ENCODE data around the gene TTC16.

The TTC16 gene

DNA sequence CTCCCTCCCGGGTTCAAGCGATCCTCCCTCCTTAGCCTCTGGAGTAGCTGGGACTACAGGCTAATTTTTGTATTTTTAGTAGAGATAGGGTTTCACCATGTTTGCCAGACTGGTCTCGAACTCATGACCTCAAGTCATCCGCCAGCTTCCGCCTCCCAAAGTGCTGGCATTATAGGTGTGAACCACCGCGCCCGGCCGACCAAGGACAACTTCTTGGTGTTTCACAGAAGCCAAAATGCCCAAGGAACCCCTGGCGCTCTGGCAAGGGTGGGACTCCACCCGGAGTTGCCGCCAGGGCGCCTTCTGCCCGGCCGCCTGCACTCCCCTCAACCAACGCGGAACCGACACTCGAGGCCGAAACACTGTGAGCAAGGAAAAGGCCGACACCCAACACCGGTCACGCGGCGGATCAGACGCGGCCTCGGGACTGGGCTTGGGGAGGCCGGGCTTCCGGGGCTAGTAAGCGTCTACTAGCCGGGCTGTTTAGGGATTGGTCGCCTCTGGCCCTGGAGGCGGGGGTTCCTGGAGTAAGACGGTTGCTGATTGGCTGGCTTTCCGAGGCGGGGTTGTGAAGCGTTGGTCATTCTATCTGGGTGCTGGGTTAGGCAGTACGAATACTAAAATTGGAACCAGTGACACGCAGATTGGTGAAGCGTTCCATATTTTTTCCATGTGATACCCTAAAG lies 16.8 kb upstream of the TTC16 start:
- DNase-seq (ENCODE audit: low read depth) = peak; percentile 99

DNA sequence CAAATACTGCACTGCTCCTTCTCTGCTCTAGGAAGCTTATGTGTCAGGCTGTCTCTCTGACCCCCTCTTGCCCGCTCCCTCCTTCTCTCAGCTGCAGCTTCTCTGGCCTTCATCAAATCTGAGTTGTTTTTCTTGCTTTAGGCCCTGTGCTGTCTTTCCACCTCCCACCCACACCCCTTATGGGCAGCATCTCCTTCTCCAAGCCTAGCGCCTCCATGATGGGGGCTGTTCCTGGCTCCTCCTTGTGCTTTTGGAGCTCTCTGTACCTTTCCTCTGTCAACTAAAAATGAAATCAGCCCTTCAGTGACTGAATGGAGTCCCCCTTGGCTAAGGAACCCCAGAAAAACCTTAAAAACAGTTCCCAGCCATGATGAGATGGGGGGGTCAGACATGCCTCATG lies 15.7 kb upstream of the TTC16 start:
- no peak for DNase-seq (ENCODE audit: low read depth)

DNA sequence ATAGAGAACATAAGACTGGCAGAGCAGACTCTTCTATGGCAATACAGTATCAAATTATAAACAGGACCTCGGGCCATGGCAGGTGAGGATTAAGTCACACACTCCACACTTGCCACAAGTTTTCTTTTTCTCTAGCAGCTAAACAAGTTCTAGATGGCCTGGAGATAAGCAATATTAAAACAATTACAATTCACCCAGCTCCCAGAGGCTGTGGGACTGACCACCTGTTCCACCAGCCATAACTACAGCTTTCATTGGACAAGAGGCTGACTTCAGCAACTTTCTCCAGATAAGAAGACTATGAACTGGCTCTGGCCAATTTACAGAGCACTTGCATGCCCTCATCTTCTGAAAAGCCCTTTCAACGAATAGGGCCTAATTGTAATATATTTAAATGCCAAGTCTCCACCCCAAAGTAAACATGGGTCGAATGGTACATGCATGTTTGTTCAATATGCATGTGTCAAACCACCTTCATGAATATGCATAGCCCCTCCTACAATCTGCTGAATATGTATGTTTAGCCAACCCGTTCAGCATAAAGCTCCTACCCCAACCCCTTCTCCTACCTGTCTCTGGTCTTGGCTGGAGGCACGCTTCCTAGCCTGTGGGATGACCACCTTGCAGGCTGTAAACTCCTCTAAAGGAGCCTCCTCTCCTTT lies 15.2 kb upstream of the TTC16 start:
- no peak for DNase-seq (ENCODE audit: low read depth)

DNA sequence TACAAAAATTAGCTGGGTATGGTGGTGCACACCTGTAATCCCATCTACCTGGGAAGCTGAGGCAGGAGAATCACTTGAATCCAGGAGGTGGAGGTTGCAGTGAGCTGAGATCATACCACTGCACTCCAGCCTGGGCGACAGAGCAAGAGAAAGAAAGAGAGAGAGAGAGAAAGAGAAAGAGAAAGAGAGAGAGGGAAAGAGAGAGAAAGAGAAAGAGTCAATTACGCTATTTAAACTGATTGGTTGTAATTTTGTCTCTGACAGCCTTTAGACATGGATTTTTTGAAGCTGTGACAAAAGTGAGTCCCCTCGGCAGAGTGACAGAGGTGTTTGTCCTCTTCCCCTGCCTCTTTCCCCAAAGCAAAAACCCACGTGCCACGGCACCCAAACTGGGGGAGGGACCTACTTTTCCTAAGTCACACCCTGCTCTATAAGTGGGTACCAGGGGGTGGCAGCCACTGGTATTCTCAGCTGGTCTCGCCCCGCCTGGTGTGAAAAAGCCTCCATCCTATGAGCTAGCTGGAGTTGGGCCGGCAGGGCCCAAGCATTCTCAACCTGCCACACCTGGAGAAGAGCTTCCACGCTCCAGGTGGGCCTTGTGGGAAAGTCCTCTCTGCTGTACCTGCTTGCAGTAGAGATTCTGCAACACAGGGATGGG lies 12.5 kb upstream of the TTC16 start:
- DNase-seq (ENCODE audit: low read depth) = no peak

DNA sequence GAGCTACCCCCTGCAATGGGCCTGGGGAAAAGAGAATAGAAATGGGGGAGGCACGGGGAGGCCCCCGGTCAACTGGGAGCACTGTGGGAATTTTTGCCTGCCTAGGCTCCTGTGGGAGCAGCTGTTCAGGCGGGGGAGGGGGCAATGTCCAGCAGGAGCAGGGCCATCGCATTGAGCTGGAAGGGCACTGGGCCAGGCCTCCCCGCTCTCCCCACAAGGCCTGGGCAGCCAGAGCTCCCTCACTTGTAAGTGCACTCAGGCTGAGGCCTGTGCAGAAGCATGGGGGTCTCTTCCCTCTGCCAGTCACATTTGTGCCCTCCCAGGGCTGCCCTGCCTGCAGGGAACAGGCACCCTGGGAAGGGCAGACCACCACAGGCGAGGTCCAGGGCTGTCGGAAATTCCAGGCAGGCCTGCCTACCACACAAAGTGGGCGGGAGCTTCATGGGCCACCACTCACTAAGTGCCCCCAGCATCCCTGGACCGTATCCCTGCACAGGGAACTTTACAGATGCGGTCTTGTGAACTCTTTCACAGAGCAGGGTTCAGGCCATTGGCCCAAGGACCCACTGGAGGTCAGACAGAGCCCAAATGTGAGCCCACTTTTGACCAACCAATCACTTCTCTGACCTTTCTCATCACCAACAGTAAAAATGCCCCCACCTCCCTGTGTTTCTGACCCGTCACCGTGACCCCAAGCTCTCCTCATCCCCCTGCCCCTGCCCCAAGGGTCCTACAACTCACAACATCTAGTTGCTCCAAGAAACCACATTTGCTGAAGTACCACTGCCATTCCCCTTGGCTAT lies 10.1 kb upstream of the TTC16 start:
- no peak for DNase-seq (ENCODE audit: low read depth)

DNA sequence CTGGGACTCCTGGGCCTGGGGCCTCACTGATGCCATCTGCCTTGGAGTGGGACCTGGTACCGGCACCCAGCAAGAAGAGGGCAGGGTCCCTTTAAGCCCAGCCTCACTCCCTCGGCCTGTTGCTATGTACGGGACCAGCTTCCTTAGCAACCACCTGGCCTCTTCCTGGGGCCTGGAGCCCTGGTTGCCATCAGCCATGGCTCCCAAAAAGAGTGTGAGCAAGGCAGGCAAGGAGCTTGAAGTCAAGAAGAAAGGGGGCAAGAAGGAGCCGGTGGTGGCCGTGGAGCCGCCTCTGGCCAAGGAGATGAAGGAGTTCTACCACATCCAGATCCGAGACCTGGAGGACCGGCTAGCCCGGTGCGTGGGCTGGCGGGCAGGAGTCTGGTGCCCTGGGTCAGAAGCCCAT lies 9.0 kb upstream of the TTC16 start, which contains the start of gene CFAP157:
CFAP157 (plus strand) TSS at position 153 of the 406 bp plus-strand sequence; CDS start at position 197, 44 bp downstream.
- no peak for DNase-seq (ENCODE audit: low read depth)

DNA sequence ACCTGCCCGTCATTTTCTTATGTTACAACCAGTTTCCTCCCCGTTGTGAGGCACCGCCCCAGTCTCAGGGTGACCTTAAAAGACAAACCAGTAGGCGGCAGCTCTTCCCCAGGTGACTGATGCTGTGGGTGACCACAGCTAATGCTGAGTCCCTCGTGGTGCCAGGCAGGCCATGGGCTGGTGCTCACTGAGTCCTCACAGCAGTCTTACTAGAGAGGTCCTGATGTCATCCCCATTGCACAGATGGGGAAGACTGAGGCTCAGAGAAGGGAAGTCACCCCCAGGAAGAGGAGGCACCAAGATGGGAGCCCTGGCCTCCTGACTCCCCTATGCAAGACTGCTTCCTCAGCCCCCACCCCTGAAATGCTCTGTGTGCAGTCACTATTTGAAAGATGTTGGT lies 8.1 kb upstream of the TTC16 start:
- no peak for DNase-seq (ENCODE audit: low read depth)

DNA sequence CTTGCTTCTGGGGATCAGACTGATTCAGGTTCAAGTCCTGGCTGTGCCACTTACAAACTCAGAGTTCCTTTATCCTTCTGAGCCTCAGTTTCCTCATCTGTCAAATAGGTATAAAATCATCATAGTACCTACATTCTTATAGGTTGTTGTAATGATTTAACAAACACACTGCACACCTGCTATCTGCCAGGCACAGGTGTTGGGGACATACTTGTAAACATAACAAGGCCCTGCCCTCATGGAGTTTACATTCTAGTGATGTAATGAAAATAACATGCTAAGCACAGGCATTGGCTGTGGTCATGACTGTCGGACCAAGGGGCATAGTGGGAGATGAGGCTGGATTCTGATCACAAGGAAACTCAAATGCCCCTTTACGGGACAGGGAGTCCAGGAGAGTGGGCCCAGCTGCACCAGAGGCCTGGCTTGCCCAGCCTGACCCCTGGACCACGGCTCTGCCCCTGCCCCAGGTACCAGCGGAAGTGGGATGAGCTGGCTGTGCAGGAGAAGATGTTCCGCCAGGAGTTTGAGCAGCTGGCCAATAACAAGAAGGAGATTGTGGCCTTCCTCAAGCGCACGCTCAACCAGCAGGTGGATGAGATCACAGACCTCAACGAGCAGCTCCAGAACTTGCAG lies 6.8 kb upstream of the TTC16 start:
- DNase-seq (ENCODE audit: low read depth) = no peak

DNA sequence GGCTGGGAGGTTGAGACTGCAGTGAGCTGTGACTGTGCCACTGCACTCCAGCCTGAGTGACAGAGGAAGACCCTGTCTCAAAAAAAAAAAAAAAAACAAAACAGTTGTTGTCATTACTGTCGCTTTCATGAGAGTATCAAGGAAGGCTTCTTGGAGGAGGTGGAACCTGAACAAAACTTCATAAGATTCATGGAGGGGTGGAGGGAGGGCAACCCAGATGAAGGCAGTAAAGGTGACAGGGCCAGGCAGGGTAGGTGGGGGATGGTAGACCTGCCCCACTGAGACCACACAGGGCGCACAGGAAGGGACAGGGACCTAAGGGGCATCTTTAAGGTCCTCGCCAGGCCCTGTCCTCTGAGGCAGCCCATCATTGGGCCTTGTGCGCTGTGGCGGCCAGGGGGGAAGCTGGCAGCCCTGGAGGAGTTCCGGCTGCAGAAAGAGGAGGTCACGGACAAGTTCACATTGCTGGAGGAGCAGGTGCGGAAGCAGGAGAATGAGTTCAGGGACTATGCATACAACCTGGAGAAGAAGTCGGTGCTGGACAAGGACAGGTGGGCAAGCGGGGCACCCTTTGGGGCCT lies 5.6 kb upstream of the TTC16 start:
- no peak for DNase-seq (ENCODE audit: low read depth)

DNA sequence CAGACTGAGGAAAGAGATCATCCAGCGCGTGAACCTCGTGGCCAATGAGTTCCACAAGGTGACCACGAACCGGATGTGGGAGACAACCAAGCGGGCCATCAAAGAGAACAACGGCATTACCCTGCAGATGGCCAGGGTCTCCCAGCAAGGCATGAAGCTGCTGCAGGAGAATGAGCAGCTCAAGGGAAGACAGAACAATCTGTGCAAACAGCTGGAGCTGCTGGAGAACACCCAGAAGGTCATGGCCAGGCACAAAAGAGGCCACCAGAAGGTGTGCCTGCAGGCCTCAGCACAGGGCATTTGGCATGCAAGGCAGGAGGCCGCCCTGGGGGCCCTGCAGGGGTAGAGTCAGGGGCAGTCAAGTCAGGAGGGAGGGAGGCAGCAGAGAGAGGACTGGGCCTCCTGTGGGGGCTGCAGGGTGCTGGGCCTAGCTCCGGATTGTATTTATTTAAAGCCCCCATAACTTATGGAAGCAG lies 4.6 kb upstream of the TTC16 start:
- DNase-seq (ENCODE audit: low read depth) = no peak

DNA sequence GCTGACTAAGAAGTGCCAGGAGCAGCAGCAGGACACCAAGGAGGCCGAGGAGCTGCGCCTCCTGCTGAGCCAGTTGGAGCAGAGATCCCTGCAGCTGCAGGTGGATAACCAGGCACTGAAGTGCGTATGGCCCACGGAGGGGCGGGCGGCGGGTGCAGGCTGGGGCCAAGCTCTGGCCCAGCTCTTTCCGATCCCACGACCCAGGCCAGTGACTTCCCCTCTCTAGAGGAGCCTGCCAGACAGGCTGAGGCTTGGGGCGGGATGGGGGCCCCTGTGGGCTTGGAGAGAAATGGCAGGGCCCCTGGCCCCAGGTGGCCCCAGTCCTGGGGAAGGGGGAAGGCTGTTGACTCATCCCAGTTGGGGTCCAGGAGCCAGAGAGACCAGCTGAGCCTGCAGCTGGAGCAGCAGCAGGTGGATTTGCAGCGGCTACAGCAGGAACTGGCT lies 4.0 kb upstream of the TTC16 start:
- no peak for DNase-seq (ENCODE audit: low read depth)

DNA sequence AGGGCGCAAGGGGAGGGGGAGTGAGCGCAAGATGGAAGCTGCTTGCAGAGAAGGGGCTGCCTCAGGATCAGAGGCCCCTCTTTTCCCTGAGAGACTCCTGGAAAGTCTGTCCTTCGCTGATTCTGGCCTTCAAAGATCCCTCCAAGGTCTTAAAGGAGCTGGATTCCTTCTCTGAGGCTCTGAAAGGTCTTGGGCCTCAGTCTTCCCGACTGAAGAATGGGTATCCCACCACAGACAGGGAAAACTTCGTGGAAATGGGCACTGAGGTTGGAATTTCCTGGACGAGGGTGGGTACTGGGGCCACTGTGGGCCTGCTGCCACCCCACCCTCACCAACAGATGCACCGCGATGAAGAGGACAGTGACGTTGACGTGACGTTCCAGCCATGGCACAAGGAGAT lies 3.5 kb upstream of the TTC16 start:
- no peak for DNase-seq (ENCODE audit: low read depth)

DNA sequence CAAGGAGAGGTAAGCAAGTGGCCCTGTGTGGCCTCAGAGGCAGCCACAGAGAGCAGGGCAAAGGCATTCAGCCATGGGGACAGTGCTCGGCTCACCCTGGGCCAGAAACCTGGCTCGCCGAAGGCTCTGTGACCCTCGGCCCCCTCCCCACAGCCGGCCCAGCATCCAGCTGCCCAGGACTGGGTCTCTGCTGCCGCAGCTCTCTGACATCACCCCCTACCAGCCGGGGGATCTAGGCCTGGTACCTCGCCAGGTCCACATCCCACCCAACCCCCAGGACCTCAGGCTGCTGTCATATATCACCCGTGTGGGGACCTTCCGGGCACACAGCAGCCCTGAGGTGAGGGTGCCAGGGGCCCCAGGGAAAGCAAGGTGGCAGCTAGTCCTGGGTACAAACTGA lies 3.0 kb upstream of the TTC16 start:
- no peak for DNase-seq (ENCODE audit: low read depth)

DNA sequence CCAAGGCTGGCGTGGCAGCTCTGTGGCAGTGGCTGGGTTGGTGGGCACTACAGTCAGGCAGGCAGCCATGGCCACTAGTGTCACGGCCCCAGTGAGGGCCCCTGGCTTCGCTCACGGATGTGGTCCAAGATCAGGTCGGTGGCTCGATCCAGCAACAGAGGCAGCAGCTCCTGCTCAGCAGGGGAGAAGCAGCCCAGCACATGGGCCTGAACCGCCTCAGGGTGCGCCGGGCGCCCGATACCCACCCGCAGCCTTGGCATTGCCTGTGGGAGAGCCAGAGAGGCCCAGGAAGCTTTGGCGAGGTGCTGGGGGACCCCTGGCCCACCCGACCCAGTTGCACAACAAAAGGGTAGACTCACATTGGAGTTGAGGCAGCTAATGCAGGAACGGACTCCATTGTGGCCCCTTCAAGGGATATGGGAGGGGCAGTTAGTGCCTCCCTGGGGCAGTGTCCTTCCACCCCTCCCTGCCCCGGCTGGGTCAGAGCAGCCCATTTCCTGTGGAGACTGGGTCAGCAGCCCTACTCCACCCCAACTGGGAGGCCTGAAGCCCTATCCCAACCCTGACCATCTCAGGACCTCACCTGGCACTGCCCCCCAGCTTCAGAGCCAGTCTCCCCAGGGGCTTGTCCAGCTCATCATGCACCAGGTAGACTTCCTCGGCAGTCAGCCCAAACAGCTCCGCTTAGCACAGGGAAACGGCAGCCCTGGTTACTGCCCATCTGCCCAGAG lies 1.7 kb upstream of the TTC16 start:
- DNase-seq (ENCODE audit: low read depth) = no peak

DNA sequence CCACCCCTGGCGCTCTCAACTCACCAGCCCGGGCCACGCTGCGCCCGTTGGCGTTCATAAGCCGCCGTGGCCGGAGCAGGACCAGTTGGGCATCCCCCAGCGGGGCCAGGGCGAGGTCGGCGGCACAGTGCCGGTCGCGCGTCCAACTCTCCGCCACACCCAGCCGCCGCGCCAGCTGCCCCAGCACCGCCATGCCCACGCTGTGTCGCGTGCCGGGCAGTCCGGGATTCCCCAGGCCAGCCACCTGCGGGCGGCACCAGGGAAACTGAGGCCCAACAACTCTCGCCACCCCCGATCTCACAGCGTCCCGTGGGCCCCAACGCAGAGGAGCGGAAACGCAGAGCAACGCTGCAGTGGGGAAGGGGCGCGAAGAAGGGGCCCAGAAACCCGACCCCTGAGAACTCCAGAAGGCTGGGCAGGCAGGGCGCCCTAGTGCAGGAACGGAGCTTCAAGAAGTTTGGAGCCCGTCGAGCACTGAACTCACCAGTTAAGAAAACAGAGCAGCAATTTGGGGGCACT lies 869 bp upstream of the TTC16 start:
- no peak for DNase-seq (ENCODE audit: low read depth)

DNA sequence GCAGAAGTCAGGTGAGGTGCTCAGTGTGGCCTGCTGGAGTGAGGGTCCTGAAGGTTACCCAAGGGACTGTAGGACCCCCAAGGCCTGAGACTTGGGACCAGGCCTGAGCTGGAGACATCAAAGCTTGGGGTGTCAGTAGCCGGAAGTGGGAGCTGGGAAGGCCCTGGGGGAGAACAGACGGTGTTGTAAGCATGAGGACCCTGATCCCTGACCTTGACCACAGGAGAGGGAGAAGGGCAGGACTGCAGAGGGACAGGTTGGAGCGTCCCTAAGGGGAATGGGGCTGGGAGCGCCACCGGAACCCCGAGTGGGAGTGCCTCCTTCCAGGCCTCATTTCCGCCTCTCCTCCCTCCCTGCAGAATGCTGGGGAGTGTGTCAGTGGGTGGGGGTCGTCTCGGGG lies 533 bp downstream of the TTC16 start:
- no peak for DNase-seq (ENCODE audit: low read depth)

DNA sequence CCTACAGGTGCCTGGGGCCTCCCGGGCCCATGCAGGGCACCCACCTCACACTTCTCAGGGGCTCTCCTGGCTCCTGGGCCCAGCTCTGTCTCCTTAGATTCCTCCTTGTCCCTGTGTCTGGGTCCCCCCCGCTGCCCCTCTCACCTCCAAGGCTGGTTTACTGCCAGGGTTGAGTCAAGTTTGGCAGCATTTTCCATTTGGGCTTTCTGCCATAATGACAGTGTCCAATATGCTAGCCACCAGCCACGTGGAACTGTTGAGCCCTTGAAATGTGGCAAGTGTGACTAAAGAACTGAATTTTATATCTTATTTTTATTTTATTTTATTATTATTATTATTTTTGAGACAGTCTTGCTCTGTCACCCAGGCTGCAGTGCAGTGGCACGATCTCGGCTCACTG lies 1.9 kb downstream of the TTC16 start:
- no peak for DNase-seq (ENCODE audit: low read depth)

DNA sequence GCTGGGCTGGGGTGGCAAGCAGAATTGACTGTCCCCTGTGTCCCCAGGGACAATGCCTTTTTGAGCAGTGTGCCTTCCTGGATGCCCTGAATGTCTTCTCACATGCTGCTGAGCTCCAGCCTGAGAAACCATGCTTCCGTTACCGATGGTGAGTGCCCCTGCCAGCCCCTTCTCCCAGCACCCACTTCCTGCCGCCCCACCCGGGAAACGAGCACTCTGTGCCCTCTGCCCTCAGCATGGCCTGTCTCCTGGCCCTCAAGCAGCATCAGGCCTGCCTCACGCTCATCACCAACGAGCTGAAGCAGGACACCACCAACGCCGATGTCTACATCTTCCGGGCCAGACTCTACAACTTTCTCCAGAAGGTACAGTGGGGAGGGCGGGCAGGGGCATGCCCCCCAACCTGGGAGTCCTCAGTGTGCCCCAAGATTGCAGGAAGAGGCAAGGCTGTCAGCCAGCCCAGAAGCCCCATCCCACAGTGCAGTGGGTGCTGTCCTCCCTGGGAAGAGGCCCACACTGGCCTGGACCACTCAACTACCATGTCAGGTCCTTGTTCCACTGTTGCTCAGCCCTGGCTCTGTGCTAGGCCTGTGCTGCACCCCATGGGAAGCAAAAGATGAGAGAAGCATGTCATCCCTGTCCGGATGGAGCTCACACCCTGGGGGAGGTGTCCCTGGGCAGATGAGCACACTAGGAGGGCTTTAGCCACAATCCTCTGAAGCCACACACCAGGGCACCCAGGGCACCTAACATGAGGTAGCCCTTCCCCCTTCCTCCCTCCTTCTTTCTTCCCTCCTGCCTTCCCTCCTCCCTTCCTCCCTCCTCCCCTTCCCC lies 4.4 kb downstream of the TTC16 start:
- no peak for DNase-seq (ENCODE audit: low read depth)

DNA sequence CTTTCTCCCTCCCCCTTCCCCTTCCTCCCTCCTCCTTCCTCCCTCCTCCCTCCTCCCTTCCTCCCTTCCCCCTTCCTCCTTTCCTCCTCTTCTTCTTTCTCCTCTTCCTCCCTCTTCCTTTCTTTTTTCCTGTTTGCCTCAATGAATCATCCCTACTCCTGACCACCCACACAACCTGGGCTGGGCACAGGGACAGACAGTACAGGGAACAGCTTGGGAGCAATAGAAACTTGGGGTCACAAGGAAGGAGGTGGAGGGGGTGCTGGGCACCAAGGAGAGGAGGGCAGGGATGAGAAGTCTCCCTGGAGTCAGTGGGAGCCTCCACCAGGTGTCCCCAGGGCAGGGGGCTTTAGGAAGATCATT lies 5.0 kb downstream of the TTC16 start:
- DNase-seq (ENCODE audit: low read depth) = no peak

DNA sequence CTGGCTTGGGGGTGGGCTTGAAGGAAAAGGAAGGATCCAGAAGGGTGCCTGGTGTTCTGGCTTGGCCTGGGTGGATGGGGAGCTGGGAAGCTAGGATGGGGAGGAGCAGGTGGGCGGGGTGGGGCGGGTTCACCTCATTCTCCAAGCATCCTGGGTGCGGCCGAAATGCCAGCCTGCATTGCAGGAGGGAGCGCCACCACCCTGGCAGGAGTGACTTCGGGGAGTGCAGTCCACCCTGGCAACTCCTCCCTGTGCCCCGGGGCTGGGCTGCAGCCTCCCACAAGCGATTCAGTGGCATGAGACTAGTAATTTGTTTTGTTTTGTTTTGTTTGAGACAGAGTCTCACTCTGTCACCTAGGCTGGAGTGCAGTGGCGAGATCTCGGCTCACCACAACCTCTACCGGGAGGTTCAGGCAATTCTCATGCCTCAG lies 5.5 kb downstream of the TTC16 start:
- DNase-seq (ENCODE audit: low read depth) = no peak
